ENCODE results near the gene KLK14. TPM values are rescaled to one million over a fixed set of nuclear protein-coding genes. Genes with fewer than 3 reads are reported as not detected.

KLK14 gene
- total RNA-seq, 1 donor from 2014 or later: 0.23 TPM

DNA sequence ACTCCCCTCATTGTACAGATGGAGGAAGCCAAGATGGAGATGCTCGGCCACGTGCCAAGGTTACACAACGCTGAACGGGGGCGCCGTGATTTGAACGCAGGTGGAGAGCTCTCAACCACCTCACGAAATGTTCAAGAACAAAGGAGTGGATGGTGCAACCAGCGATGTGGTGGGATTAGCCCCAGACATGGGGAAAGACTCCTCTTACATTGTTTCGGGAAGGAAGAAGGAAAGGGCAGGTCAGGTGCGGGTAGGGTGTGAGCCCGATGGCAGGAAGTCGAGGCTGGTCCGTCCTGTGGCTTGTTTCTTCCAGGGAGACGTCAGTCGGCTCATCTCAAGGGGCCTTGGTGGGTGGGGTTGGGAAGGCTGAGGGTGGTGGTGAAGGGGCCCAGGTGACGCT lies 7.1 kb upstream of the KLK14 start:
- Histone ChIP-seq H3K79me2 (ENCODE audit: insufficient read depth, low read length) (no peaks in the 10 kb centered on the region), H3K4me2 (ENCODE audit: low read length) (no peak overlapping the region), H3K9me3 (ENCODE audit: insufficient read depth, low read depth, low read length) (no peaks in the 10 kb centered on the region), H3K4me1 (ENCODE audit: insufficient read depth, low read length) (no peaks in the 10 kb centered on the region), H4K20me1 (ENCODE audit: insufficient read depth, low read length) (peaks cover 9% of the 10 kb centered on the region), H3K27ac (ENCODE audit: low read depth, low read length) (no peak overlapping the region), H3K27me3 (ENCODE audit: insufficient read depth, low read length) (no peaks in the 10 kb centered on the region), H3K36me3 (ENCODE audit: insufficient read depth, low read length) (no peaks in the 10 kb centered on the region), H3K4me3 (ENCODE audit: insufficient read depth, low read depth, low read length) (no peak overlapping the region), H2AFZ (ENCODE audit: low read depth, low read length) (no peak overlapping the region), H3K9ac (ENCODE audit: low read length) (no peak overlapping the region)
- TF ChIP-seq EZH2 (IDR thresholded peaks at IDR 0.05; ENCODE audit: insufficient read depth, low read length): no peak
- TF ChIP-seq, protein P1, sequence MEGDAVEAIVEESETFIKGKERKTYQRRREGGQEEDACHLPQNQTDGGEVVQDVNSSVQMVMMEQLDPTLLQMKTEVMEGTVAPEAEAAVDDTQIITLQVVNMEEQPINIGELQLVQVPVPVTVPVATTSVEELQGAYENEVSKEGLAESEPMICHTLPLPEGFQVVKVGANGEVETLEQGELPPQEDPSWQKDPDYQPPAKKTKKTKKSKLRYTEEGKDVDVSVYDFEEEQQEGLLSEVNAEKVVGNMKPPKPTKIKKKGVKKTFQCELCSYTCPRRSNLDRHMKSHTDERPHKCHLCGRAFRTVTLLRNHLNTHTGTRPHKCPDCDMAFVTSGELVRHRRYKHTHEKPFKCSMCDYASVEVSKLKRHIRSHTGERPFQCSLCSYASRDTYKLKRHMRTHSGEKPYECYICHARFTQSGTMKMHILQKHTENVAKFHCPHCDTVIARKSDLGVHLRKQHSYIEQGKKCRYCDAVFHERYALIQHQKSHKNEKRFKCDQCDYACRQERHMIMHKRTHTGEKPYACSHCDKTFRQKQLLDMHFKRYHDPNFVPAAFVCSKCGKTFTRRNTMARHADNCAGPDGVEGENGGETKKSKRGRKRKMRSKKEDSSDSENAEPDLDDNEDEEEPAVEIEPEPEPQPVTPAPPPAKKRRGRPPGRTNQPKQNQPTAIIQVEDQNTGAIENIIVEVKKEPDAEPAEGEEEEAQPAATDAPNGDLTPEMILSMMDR (IDR thresholded peaks at IDR 0.05; ENCODE audit: insufficient read depth, low read depth, low read length): no peak
- Mint-ChIP-seq H3K36me3 (ENCODE audit: low read depth, unreplicated experiment) (no peaks in the 10 kb centered on the region), H3K27me3 (ENCODE audit: low read depth, unreplicated experiment) (peaks cover 37% of the 10 kb centered on the region), H3K4me3 (ENCODE audit: unreplicated experiment) (no peak overlapping the region), H3K9me3 (ENCODE audit: unreplicated experiment) (no peaks in the 10 kb centered on the region), H3K27ac (ENCODE audit: unreplicated experiment) (no peak overlapping the region), H3K4me1 (ENCODE audit: low read depth, unreplicated experiment) (peaks cover 5% of the 10 kb centered on the region)
- DNase-seq (ENCODE audit: low read depth) (no peak), FAIRE-seq (no peak)

- H3K79me2 ChIP-seq (ENCODE audit: insufficient read depth, low read length): no peaks in the 10 kb centered on the region
- FAIRE-seq (no peak), DNase-seq (ENCODE audit: low read depth) (no peak)
- H3K27ac Mint-ChIP-seq (ENCODE audit: unreplicated experiment): no peak overlapping the region
- H4K20me1 ChIP-seq (ENCODE audit: insufficient read depth, low read length): no peaks in the 10 kb centered on the region
- H3K9me3 ChIP-seq (ENCODE audit: insufficient read depth, low read depth, low read length): no peaks in the 10 kb centered on the region
- no peak overlapping the region for H2AFZ ChIP-seq (ENCODE audit: low read depth, low read length)
- H3K36me3 ChIP-seq (ENCODE audit: insufficient read depth, low read length): no peaks in the 10 kb centered on the region
- H3K27me3 ChIP-seq (ENCODE audit: insufficient read depth, low read length): no peaks in the 10 kb centered on the region
- H3K4me1 Mint-ChIP-seq (ENCODE audit: low read depth, unreplicated experiment): peaks cover 5% of the 10 kb centered on the region
- no peak overlapping the region for H3K4me3 ChIP-seq (ENCODE audit: insufficient read depth, low read depth, low read length)
- H3K27ac ChIP-seq (ENCODE audit: low read depth, low read length): no peak overlapping the region
- no peak overlapping the region for H3K4me2 ChIP-seq (ENCODE audit: low read length)
- H3K4me3 Mint-ChIP-seq (ENCODE audit: unreplicated experiment): no peak overlapping the region
- peaks cover 48% of the 10 kb centered on the region for H3K27me3 Mint-ChIP-seq (ENCODE audit: low read depth, unreplicated experiment)
- no peaks in the 10 kb centered on the region for H3K4me1 ChIP-seq (ENCODE audit: insufficient read depth, low read length)
- TF ChIP-seq, protein P1 (IDR thresholded peaks at IDR 0.05; ENCODE audit: insufficient read depth, low read depth, low read length): no peak
- no peak for TF ChIP-seq EZH2 (IDR thresholded peaks at IDR 0.05; ENCODE audit: insufficient read depth, low read length)
- no peak overlapping the region for H3K9ac ChIP-seq (ENCODE audit: low read length)
- no peaks in the 10 kb centered on the region for H3K36me3 Mint-ChIP-seq (ENCODE audit: low read depth, unreplicated experiment)
- H3K9me3 Mint-ChIP-seq (ENCODE audit: unreplicated experiment): no peaks in the 10 kb centered on the region
Measured at GRCh38 chr19:51086153-51086850, 3.6 kb upstream of the KLK14 start.

GRCh38 chr19:51084505-51084904 lies 1.8 kb upstream of the KLK14 start:
- no peak for DNase-seq (ENCODE audit: low read depth)
- TF ChIP-seq EZH2 (IDR thresholded peaks at IDR 0.05; ENCODE audit: insufficient read depth, low read length): no peak
- TF ChIP-seq, protein P1 (IDR thresholded peaks at IDR 0.05; ENCODE audit: insufficient read depth, low read depth, low read length): no peak
- Mint-ChIP-seq H3K36me3 (ENCODE audit: low read depth, unreplicated experiment) (no peaks in the 10 kb centered on the region), H3K9me3 (ENCODE audit: unreplicated experiment) (no peaks in the 10 kb centered on the region), H3K27ac (ENCODE audit: unreplicated experiment) (no peak overlapping the region), H3K4me3 (ENCODE audit: unreplicated experiment) (no peak overlapping the region), H3K27me3 (ENCODE audit: low read depth, unreplicated experiment) (peaks cover 46% of the 10 kb centered on the region), H3K4me1 (ENCODE audit: low read depth, unreplicated experiment) (no peaks in the 10 kb centered on the region)
- Histone ChIP-seq H4K20me1 (ENCODE audit: insufficient read depth, low read length) (no peaks in the 10 kb centered on the region), H3K9ac (ENCODE audit: low read length) (no peak overlapping the region), H3K27ac (ENCODE audit: low read depth, low read length) (no peak overlapping the region), H3K4me3 (ENCODE audit: insufficient read depth, low read depth, low read length) (no peak overlapping the region), H3K9me3 (ENCODE audit: insufficient read depth, low read depth, low read length) (no peaks in the 10 kb centered on the region), H3K27me3 (ENCODE audit: insufficient read depth, low read length) (no peaks in the 10 kb centered on the region), H2AFZ (ENCODE audit: low read depth, low read length) (no peak overlapping the region), H3K79me2 (ENCODE audit: insufficient read depth, low read length) (no peaks in the 10 kb centered on the region), H3K36me3 (ENCODE audit: insufficient read depth, low read length) (no peaks in the 10 kb centered on the region), H3K4me1 (ENCODE audit: insufficient read depth, low read length) (no peaks in the 10 kb centered on the region), H3K4me2 (ENCODE audit: low read length) (no peak overlapping the region)
- FAIRE-seq: no peak

Measured in astrocyte (in vitro differentiated cells and primary cell).